KOPT-K1 (cell line): ENCODE data around the gene SMIM24.
"Not testable (repeated sequence)": the region's sequence is repeated elsewhere in the genome, so short reads cannot be mapped to it uniquely, and the experiment has no call there.

Source experiments
- H3K27ac ChIP-seq: fragments of 200-600 bp; sonication (generic); 2 replicates; pipeline ENCODE4 v1.5.1; 2016; ENCODE audit warnings: antibody characterized with exemption, mild to moderate bottlenecking, low read depth, low read length; ENCODE audit not compliant: poor library complexity, severe bottlenecking
- H3K36me3 ChIP-seq: fragments of 200-600 bp; sonication (generic); 2 replicates; pipeline ENCODE4 v1.5.1; 2017; ENCODE audit warnings: antibody characterized with exemption, mild to moderate bottlenecking, low read length, moderate library complexity; ENCODE audit not compliant: insufficient read depth
- H3K9me3 ChIP-seq: fragments of 200-600 bp; sonication (generic); 2 replicates; pipeline ENCODE4 v1.5.1; 2017; ENCODE audit warnings: antibody characterized with exemption, low read length, mild to moderate bottlenecking; ENCODE audit not compliant: insufficient read depth, poor library complexity, severe bottlenecking

The SMIM24 gene

DNA sequence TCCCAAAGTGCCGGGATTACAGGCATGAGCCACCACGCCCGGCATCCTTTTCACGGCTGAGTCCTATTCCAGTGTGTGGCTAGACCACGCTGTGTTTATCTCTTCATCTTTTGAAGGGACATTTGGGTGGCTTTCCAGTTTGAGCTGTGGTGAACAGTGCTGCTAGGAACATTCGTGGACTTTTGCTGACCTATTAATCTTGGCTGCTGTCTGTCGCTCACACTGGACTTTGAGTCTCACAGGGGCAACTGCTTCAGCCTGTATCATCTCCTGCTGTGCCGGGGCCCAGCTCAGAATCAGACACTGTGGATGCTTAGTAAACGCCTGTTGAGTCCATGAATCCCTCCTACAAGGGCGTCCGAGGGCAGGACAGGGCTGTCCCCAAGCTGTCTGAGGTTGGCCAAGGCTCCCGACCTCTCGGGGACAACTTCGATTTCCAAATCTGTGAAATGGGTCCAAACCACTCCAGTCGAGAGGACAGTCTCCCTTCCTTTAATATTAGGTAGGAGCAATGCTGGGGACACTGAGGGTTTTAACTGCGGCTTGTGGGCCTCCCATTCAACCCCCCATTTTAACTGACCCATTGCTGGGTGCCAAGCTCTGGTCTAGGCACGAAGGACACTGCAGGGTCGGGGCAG is 48.4 kb downstream of the SMIM24 start:
- H3K36me3 ChIP-seq, result no peaks in the 10 kb centered on the region
- H3K9me3 ChIP-seq, result no peaks in the 10 kb centered on the region
- no peak overlapping the region for H3K27ac ChIP-seq

DNA sequence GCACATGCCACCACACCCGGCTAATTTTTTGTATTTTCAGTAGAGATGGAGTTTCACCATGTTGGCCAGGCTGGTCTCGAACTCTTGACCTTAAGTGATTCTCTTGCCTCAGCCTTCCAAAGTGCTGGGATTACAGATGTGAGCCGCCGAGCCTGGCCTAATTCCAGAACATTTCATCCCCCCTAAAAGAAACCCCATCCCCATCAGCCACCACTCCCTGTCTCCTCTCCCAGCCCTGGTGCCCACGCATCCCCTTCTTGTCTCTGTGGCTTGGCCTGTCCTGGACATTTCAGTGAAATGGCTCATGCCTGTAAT is 50.0 kb downstream of the SMIM24 start:
- H3K36me3 ChIP-seq, H3K27ac ChIP-seq, H3K9me3 ChIP-seq: not testable (repeated sequence)

DNA sequence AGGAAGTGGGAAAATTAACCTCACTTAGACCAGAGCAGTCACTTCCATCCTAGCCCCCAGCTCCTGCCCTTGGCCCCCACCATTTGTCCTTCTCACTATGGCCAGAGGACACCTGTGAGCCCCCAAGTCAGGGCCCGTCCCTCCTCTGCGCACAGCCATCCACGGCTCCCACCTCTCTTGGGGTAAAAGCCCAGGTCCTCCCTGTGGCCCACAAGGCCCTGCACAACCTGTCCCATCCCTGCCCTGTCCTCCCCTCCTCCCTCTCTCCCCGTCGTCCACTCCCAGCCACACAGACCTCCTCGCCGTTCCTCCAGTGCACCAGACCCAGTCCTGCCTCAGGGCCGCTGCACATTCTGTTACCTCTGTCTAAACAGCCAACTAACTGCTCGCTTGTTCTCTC is 53.9 kb downstream of the SMIM24 start:
- no peaks in the 10 kb centered on the region for H3K9me3 ChIP-seq
- no peak overlapping the region for H3K27ac ChIP-seq
- no peaks in the 10 kb centered on the region; the same call in 1 of the 2 replicates for H3K36me3 ChIP-seq
